Fibroblast of lung (primary cell): ENCODE measurements around the gene TMEM235. TPM values are rescaled to one million over a fixed set of nuclear protein-coding genes. Genes with fewer than 3 reads are reported as not detected.

Experiments
- DNase-seq, 2 donors: peaks; one replicate each; pipeline versions ENCODE4 v3.0.0 to v3.0.0-alpha.2; 2010; ENCODE audit warnings: low read depth in 2 of 2
- H2AFZ ChIP-seq: 2 replicates; pipeline ENCODE4 v1.5.1; 2012; ENCODE audit warnings: low read length, control low read depth, inconsistent platforms
- H3K27ac ChIP-seq: 2 replicates; pipeline ENCODE4 v1.5.1; 2011; ENCODE audit warnings: low read length, control low read depth; ENCODE audit not compliant: insufficient read depth
- H3K27me3 ChIP-seq: 2 replicates; pipeline ENCODE4 v1.5.1; 2011; ENCODE audit warnings: mild to moderate bottlenecking, low read length; ENCODE audit not compliant: control insufficient read depth, insufficient read depth
- H3K36me3 ChIP-seq: 2 replicates; pipeline ENCODE4 v1.5.1; 2011; ENCODE audit warnings: low read length; ENCODE audit not compliant: control insufficient read depth, insufficient read depth
- H3K4me1 ChIP-seq: 2 replicates; pipeline ENCODE4 v1.5.1; 2011; ENCODE audit warnings: low read length; ENCODE audit not compliant: control insufficient read depth, insufficient read depth; ENCODE audit errors: extremely low read depth
- H3K4me2 ChIP-seq: 2 replicates; pipeline ENCODE4 v1.5.1; 2011; ENCODE audit warnings: low read length, control low read depth; ENCODE audit not compliant: insufficient read depth; ENCODE audit errors: extremely low read depth
- H3K4me3 ChIP-seq, 4 experiments: fragments of 200-600 bp in 1 of 4; sonication (generic) in 1 of 4; replicated peaks in 1 of 4; 2 replicates each; pipeline ENCODE4 v1.5.1; 2011 to 2016; ENCODE audit warnings: low read length in 4 of 4, low read depth in 3 of 4, mild to moderate bottlenecking in 3 of 4, control low read depth in 2 of 4, inconsistent platforms in 1 of 4, mixed read lengths in 1 of 4; ENCODE audit not compliant: insufficient read depth in 1 of 4; ENCODE audit errors: control extremely low read depth in 1 of 4
- H3K79me2 ChIP-seq: 2 replicates; pipeline ENCODE4 v1.5.1; 2012; ENCODE audit warnings: mild to moderate bottlenecking, low read length, inconsistent platforms; ENCODE audit not compliant: control insufficient read depth, insufficient read depth
- H3K9ac ChIP-seq: 2 replicates; pipeline ENCODE4 v1.5.1; 2011; ENCODE audit warnings: mild to moderate bottlenecking, low read length, control low read depth; ENCODE audit not compliant: insufficient read depth
- H3K9me3 ChIP-seq: 2 replicates; pipeline ENCODE4 v1.5.1; 2012; ENCODE audit warnings: low read depth, low read length; ENCODE audit not compliant: control insufficient read depth, insufficient read depth
- H4K20me1 ChIP-seq: 2 replicates; pipeline ENCODE4 v1.5.1; 2011; ENCODE audit warnings: low read length; ENCODE audit not compliant: control insufficient read depth, insufficient read depth; ENCODE audit errors: extremely low read depth
- EZH2 ChIP-seq: IDR thresholded peaks from 2 replicates; pipeline ENCODE4 v1.5.1; 2012; ENCODE audit warnings: low read length, control low read depth, mild to moderate bottlenecking; ENCODE audit errors: missing control alignments
- polyA plus RNA-seq, 2 donors: library from polyadenylated mRNA; depleted of rRNA in 1 of 2; stranded (reverse) in 1 of 2; unstranded in 1 of 2; fragments of >200 nt; gene quantifications; 2 replicates each; pipeline ENCODE4 v1.2.1, GENCODE V29; 2011 to 2012; ENCODE audit warnings: missing spikeins in 1 of 2
- total RNA-seq: library from RNA; depleted of rRNA; stranded (reverse); fragments of >200 nt; gene quantifications from 2 replicates; pipeline ENCODE4 v1.2.1, GENCODE V29; 2014
- TF ChIP-seq, protein P1 (sequence below), 2 donors: IDR thresholded peaks in 1 of 2; conservative IDR thresholded peaks in 1 of 2; 1 replicate in 1 of 2; 2 replicates in 1 of 2; pipeline ENCODE4 v1.5.1; 2011 to 2012; ENCODE audit warnings: low read length in 2 of 2, control low read depth in 1 of 2, inconsistent platforms in 1 of 2, low read depth in 1 of 2, mild to moderate bottlenecking in 1 of 2

The TMEM235 gene
- total and polyA plus RNA-seq, 2 donors (not counting 1 experiment from before 2014, with no cell fraction given) = not detected

GRCh38 chr17:78186692-78187595, 44.5 kb upstream of the TMEM235 start, which contains the start of the genes AFMID and TK1:
TSS of gene AFMID (plus strand) at chr17:78187362. CDS start at chr17:78187371, 9 bp downstream.
TSS of gene TK1 (minus strand) at chr17:78187052. CDS start at chr17:78186994, 58 bp downstream.
- Histone ChIP-seq H3K4me1 (peaks cover 4% of the 10 kb centered on the region), H3K9me3 (no peaks in the 10 kb centered on the region), H3K36me3 (peaks cover 6% of the 10 kb centered on the region), H3K4me3 (peak within 1 kb of the TSS; percentile 67 to 89 (median 78)), H3K4me2 (peak within 1 kb of the TSS; percentile 93), H3K9ac (peak within 1 kb of the TSS; percentile 72), H3K27ac (peak within 1 kb of the TSS; percentile 76), H3K79me2 (peaks cover 6% of the 10 kb centered on the region), H2AFZ (peak within 1 kb of the TSS; percentile 95), H4K20me1 (no peaks in the 10 kb centered on the region), H3K27me3 (no peaks in the 10 kb centered on the region)
- DNase-seq = peak; percentile 93 to 96
- TF ChIP-seq, protein P1, sequence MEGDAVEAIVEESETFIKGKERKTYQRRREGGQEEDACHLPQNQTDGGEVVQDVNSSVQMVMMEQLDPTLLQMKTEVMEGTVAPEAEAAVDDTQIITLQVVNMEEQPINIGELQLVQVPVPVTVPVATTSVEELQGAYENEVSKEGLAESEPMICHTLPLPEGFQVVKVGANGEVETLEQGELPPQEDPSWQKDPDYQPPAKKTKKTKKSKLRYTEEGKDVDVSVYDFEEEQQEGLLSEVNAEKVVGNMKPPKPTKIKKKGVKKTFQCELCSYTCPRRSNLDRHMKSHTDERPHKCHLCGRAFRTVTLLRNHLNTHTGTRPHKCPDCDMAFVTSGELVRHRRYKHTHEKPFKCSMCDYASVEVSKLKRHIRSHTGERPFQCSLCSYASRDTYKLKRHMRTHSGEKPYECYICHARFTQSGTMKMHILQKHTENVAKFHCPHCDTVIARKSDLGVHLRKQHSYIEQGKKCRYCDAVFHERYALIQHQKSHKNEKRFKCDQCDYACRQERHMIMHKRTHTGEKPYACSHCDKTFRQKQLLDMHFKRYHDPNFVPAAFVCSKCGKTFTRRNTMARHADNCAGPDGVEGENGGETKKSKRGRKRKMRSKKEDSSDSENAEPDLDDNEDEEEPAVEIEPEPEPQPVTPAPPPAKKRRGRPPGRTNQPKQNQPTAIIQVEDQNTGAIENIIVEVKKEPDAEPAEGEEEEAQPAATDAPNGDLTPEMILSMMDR (conservative IDR thresholded peaks at IDR 0.05 in 1 of 2, IDR thresholded peaks at IDR 0.05 in 1 of 2; ENCODE audit: low read depth in 1 of 2, low read length in 2 of 2) = peak; percentile 67 to 78
- TF ChIP-seq EZH2 = no peak

DNA sequence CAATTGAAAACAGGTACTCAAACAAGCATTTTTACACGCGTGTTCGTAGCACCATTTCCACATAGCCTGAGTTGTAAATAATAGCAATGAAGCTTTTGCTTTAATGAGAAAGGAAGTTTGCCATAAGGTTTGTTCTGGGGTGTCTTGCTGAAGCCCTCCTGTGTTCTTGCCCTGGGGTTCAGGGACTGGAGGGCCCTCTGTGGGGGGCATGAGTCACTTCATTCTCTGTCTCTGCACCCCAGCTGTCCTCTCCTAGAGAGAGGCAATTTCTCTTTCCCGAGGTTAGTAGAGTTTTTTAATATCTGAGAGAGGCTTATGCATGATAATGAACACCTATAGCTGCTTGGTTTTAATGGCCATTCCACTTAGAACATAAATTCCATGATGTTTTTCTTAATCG, 34.7 kb upstream of the TMEM235 start:
- Histone ChIP-seq H3K4me2 (no peak overlapping the region), H3K27me3 (no peaks in the 10 kb centered on the region), H3K36me3 (peaks cover 3% of the 10 kb centered on the region), H4K20me1 (no peaks in the 10 kb centered on the region), H3K9me3 (no peaks in the 10 kb centered on the region), H3K79me2 (no peaks in the 10 kb centered on the region), H2AFZ (no peak overlapping the region), H3K4me3 (no peak overlapping the region), H3K9ac (no peak overlapping the region), H3K4me1 (no peaks in the 10 kb centered on the region), H3K27ac (no peak overlapping the region)
- DNase-seq = no peak
- TF ChIP-seq EZH2 = no peak
- TF ChIP-seq, protein P1 (conservative IDR thresholded peaks at IDR 0.05 in 1 of 2, IDR thresholded peaks at IDR 0.05 in 1 of 2; ENCODE audit: low read depth in 1 of 2, low read length in 2 of 2) = no peak

DNA sequence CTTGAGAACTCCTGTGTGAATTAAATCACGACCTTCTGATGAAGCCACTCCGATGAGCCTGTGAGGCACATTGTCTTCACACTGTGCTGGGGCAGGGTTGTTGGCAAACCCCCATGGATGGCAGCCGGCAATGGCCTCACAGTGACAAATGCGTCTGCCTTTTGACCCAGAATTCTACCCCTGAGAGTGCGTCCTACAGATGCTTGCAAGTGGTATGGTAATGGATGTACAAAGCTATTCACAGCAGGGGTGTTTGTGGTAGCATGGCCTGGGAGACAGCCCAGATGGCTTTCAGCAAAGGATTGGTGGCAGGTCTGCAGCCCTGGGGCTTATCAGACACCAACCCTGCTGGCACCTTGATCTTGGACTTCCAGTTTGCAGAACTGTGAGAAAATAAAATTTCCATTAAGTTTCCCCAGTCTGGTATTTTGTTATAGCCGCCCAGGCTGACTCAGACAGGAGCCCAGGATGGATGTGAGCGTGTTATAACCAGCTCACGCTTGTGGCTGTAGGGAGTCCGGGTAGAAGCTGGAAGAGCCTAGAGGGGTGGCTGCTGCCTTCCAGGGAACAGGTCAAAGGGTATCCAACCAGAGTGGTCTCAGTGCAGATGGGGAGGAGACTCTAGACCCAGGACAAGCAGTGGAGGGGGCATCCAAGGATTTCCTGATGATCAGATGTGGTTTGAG, 34.1 kb upstream of the TMEM235 start:
- Histone ChIP-seq H3K79me2 (no peaks in the 10 kb centered on the region), H3K27ac (no peak overlapping the region), H3K4me3 (no peak overlapping the region), H3K9me3 (no peaks in the 10 kb centered on the region), H2AFZ (no peak overlapping the region), H3K4me2 (no peak overlapping the region), H3K36me3 (peaks cover 3% of the 10 kb centered on the region), H3K9ac (no peak overlapping the region), H3K4me1 (no peaks in the 10 kb centered on the region), H3K27me3 (no peaks in the 10 kb centered on the region), H4K20me1 (no peaks in the 10 kb centered on the region)
- TF ChIP-seq, protein P1 (conservative IDR thresholded peaks at IDR 0.05 in 1 of 2, IDR thresholded peaks at IDR 0.05 in 1 of 2; ENCODE audit: low read depth in 1 of 2, low read length in 2 of 2) = no peak
- DNase-seq = no peak
